ENCODE data around the gene LRMDA. TPM values are rescaled to one million over a fixed set of nuclear protein-coding genes. Genes with fewer than 3 reads are reported as not detected.

Gene LRMDA
- total RNA-seq, 4 donors from 2014 or later = 7.3 to 20.1 (median 8.4) TPM

- 0% methylated on average over 27 of the region's 42 CpGs; no CpG with 5 or more reads in 1 of the 2 donors for WGBS, 2 donors (ENCODE audit: low coverage in 1 of 2)
- Histone ChIP-seq H3K4me3 (peak overlapping the region; percentile 62 to 100), H3K4me1 (peaks cover 0 to 49% (median 4%) of the 10 kb centered on the region in 3 donors), H3K9me3 (no peaks in the 10 kb centered on the region), H3K36me3 (peaks cover 0 to 16% of the 10 kb centered on the region in 2 donors), H3K27ac (peak overlapping the region; percentile 97 to 100 (median 100)), H3K27me3 (no peaks in the 10 kb centered on the region)
- ATAC-seq = no peak
- TF ChIP-seq, protein P1, sequence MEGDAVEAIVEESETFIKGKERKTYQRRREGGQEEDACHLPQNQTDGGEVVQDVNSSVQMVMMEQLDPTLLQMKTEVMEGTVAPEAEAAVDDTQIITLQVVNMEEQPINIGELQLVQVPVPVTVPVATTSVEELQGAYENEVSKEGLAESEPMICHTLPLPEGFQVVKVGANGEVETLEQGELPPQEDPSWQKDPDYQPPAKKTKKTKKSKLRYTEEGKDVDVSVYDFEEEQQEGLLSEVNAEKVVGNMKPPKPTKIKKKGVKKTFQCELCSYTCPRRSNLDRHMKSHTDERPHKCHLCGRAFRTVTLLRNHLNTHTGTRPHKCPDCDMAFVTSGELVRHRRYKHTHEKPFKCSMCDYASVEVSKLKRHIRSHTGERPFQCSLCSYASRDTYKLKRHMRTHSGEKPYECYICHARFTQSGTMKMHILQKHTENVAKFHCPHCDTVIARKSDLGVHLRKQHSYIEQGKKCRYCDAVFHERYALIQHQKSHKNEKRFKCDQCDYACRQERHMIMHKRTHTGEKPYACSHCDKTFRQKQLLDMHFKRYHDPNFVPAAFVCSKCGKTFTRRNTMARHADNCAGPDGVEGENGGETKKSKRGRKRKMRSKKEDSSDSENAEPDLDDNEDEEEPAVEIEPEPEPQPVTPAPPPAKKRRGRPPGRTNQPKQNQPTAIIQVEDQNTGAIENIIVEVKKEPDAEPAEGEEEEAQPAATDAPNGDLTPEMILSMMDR (IDR thresholded peaks at IDR 0.05) = no peak
- peak in 1 of 2 donors; percentile 22 for TF ChIP-seq POLR2A (IDR thresholded peaks at IDR 0.05)
- no peak for TF ChIP-seq EP300 (IDR thresholded peaks at IDR 0.05)
- TF ChIP-seq POLR2AphosphoS5 (IDR thresholded peaks at IDR 0.05) = no peak
These were observed 28.8 kb upstream of the LRMDA start for GRCh38 chr10:75402486-75403143.

GRCh38 chr10:75403144-75403938, 28.1 kb upstream of the LRMDA start:
- peaks cover 0 to 16% of the 10 kb centered on the region in 2 donors for H3K36me3 ChIP-seq
- 0% methylated on average over 7 to 18 of the region's 56 CpGs for WGBS, 2 donors (ENCODE audit: low coverage in 1 of 2)
- ATAC-seq = no peak
- H3K9me3 ChIP-seq = no peaks in the 10 kb centered on the region
- TF ChIP-seq EP300 (IDR thresholded peaks at IDR 0.05) = no peak
- TF ChIP-seq POLR2A (IDR thresholded peaks at IDR 0.05) = peak; percentile 10 to 22
- peak; percentile 15 for TF ChIP-seq POLR2AphosphoS5 (IDR thresholded peaks at IDR 0.05)
- H3K27me3 ChIP-seq = no peaks in the 10 kb centered on the region
- H3K27ac ChIP-seq = peak overlapping the region; percentile 97 to 100 (median 100)
- peaks cover 0 to 56% (median 4%) of the 10 kb centered on the region in 3 donors for H3K4me1 ChIP-seq
- peak overlapping the region; percentile 62 to 100 for H3K4me3 ChIP-seq

DNA sequence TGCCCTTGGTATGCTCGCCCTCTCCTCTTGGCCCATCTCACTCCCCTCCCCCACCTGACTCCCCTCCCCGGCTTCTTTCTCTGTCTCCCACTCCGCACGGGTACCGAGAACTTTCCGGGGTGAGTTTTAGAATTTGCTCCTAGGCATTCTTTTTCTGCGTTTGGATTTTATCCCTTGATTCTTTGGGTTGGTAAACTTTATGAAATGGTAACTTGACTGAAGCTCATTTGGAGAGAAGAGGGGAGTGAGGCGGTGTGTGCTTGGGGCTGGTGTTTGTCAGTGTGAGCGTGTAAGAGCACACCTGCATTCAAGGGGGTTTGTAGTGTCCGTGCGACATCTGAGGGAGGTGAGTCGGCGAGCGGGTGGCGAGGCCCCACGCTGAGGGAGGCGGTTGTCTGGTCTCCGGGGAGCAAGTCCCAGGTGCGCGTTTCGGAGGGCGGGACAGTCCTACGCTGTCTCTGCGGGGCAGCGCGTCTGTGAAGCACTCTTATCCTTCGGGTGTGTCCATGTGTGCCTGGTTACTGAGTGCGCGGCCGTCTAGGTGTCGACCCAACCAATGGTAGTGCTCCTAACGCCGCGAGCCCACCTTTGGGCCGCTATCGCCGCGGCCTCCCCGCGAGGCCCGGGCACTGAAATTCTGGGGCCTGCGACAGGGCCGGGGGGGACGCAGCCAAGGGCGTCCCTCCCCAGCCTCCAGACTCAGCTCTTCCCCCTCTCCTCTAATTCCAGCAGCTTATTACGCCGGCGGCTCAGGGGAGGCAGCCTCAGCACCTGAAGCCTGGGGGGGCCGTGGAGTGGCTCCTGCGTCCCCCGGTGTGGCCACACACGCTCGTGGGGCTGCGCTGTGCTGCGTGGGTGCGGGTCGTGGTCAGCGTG, 27.2 kb upstream of the LRMDA start:
- Histone ChIP-seq H3K4me1 (peaks cover 0 to 54% (median 4%) of the 10 kb centered on the region in 3 donors), H3K27ac (peak overlapping the region; percentile 97 to 100 (median 100)), H3K27me3 (no peaks in the 10 kb centered on the region), H3K36me3 (peaks cover 0 to 8% of the 10 kb centered on the region in 2 donors), H3K4me3 (peak overlapping the region; percentile 62 to 100), H3K9me3 (no peaks in the 10 kb centered on the region)
- 8 to 13% methylated on average over 12 to 18 of the region's 58 CpGs for WGBS, 2 donors (ENCODE audit: low coverage in 1 of 2)
- ATAC-seq = no peak
- TF ChIP-seq POLR2A (IDR thresholded peaks at IDR 0.05) = peak in 1 of 2 donors; percentile 30
- TF ChIP-seq, protein P1 (IDR thresholded peaks at IDR 0.05) = no peak

- WGBS, 2 donors (ENCODE audit: low coverage in 1 of 2) = 5 to 60% methylated on average over 11 to 20 of the region's 56 CpGs
- no peak for ATAC-seq
These were observed 26.4 kb upstream of the LRMDA start for GRCh38 chr10:75404815-75405597.

More at GRCh38 chr10:75404815-75405597, 26.4 kb upstream of the LRMDA start:
- peak overlapping the region; percentile 97 to 100 (median 100) for H3K27ac ChIP-seq
- peak overlapping the region; percentile 62 to 100 for H3K4me3 ChIP-seq
- H3K36me3 ChIP-seq = peaks cover 0 to under 1% of the 10 kb centered on the region in 2 donors
- no peaks in the 10 kb centered on the region for H3K27me3 ChIP-seq
- H3K4me1 ChIP-seq = peaks cover 0 to 53% (median 4%) of the 10 kb centered on the region in 3 donors
- no peaks in the 10 kb centered on the region for H3K9me3 ChIP-seq
- TF ChIP-seq, protein P1 (IDR thresholded peaks at IDR 0.05) = peak in 2 of 4 experiments; percentile 9 to 19
- TF ChIP-seq POLR2A (IDR thresholded peaks at IDR 0.05) = no peak
